H9 (cell line): Measurements from ENCODE around the gene EIF4E3. TPM values are rescaled to one million over a fixed set of nuclear protein-coding genes. Genes with fewer than 3 reads are reported as not detected.

Source experiments
- DNase-seq: peaks from one replicate; pipeline ENCODE4 v3.0.0-alpha.2; 2017
- H2AFZ ChIP-seq: one replicate; pipeline ENCODE4 v1.6.1; 2013; ENCODE audit warnings: mild to moderate bottlenecking, low read length, control low read depth, moderate library complexity
- H2AK5ac ChIP-seq: 2 replicates; pipeline ENCODE4 v1.6.1; 2013; ENCODE audit warnings: low read length, control low read depth, mixed read lengths; ENCODE audit not compliant: insufficient read length
- H2BK120ac ChIP-seq: one replicate; pipeline ENCODE4 v1.6.1; 2013; ENCODE audit warnings: low read depth, mild to moderate bottlenecking, low read length, control low read depth, inconsistent platforms; ENCODE audit not compliant: poor library complexity, severe bottlenecking
- H2BK12ac ChIP-seq: 2 replicates; pipeline ENCODE4 v1.6.1; 2013; ENCODE audit warnings: low read length, control low read depth, mixed read lengths, low read depth; ENCODE audit not compliant: insufficient read length
- H2BK15ac ChIP-seq: 2 replicates; pipeline ENCODE4 v1.6.1; 2013; ENCODE audit warnings: low read depth, low read length, control low read depth
- H2BK20ac ChIP-seq: one replicate; pipeline ENCODE4 v1.6.1; 2013; ENCODE audit warnings: low read depth, mild to moderate bottlenecking, low read length, control low read depth, inconsistent platforms; ENCODE audit not compliant: poor library complexity, severe bottlenecking
- H2BK5ac ChIP-seq: 2 replicates; pipeline ENCODE4 v1.6.1; 2013; ENCODE audit warnings: low read length, control low read depth, mixed read lengths; ENCODE audit not compliant: insufficient read length
- H3K14ac ChIP-seq: 2 replicates; pipeline ENCODE4 v1.6.1; 2013; ENCODE audit warnings: low read length, control low read depth; ENCODE audit not compliant: insufficient read depth
- H3K18ac ChIP-seq: 2 replicates; pipeline ENCODE4 v1.6.1; 2013; ENCODE audit warnings: low read depth, mild to moderate bottlenecking, mixed read lengths, low read length, control low read depth; ENCODE audit not compliant: insufficient read length
- H3K23ac ChIP-seq: 2 replicates; pipeline ENCODE4 v1.6.1; 2013; ENCODE audit warnings: low read length, control low read depth, mixed read lengths, low read depth; ENCODE audit not compliant: insufficient read length
- H3K23me2 ChIP-seq: 2 replicates; pipeline ENCODE4 v1.6.1; 2013; ENCODE audit warnings: low read depth, mild to moderate bottlenecking, mixed read lengths, low read length, control low read depth; ENCODE audit not compliant: insufficient read length, poor library complexity, severe bottlenecking
- H3K27ac ChIP-seq: 2 replicates; pipeline ENCODE4 v1.5.1; 2013; ENCODE audit warnings: low read length, control low read depth, mixed read lengths, low read depth; ENCODE audit not compliant: insufficient read length
- H3K27me3 ChIP-seq: 2 replicates; pipeline ENCODE4 v1.6.1; 2013; ENCODE audit warnings: low read length, control low read depth, inconsistent platforms; ENCODE audit not compliant: insufficient read depth
- H3K4ac ChIP-seq: 2 replicates; pipeline ENCODE4 v1.6.1; 2013; ENCODE audit warnings: low read depth, mild to moderate bottlenecking, control low read depth, inconsistent platforms, low read length, moderate library complexity
- H3K4me1 ChIP-seq: 2 replicates; pipeline ENCODE4 v1.6.1; 2013; ENCODE audit warnings: low read length, control low read depth, inconsistent platforms; ENCODE audit not compliant: insufficient read depth
- H3K4me2 ChIP-seq: 2 replicates; pipeline ENCODE4 v1.6.1; 2013; ENCODE audit warnings: low read length, control low read depth, mixed read lengths; ENCODE audit not compliant: insufficient read length, insufficient read depth
- H3K56ac ChIP-seq: 2 replicates; pipeline ENCODE4 v1.6.1; 2013; ENCODE audit warnings: low read depth, mild to moderate bottlenecking, mixed read lengths, low read length, control low read depth; ENCODE audit not compliant: insufficient read length
- H3K79me1 ChIP-seq: 2 replicates; pipeline ENCODE4 v1.6.1; 2013; ENCODE audit warnings: low read depth, mild to moderate bottlenecking, moderate library complexity, low read length, control low read depth, inconsistent platforms; ENCODE audit not compliant: insufficient read depth, poor library complexity, severe bottlenecking
- H3K79me2 ChIP-seq: 2 replicates; pipeline ENCODE4 v1.6.1; 2013; ENCODE audit warnings: low read length, control low read depth, inconsistent platforms; ENCODE audit not compliant: insufficient read depth
- H3K9ac ChIP-seq: 2 replicates; pipeline ENCODE4 v1.6.1; 2013; ENCODE audit warnings: low read length, control low read depth, mixed read lengths; ENCODE audit not compliant: insufficient read length; ENCODE audit errors: extremely low read depth
- H3K9me3 ChIP-seq: one replicate; pipeline ENCODE4 v1.6.1; 2013; ENCODE audit warnings: low read depth, low read length, inconsistent platforms; ENCODE audit not compliant: control insufficient read depth
- H3T11ph ChIP-seq: one replicate; pipeline ENCODE4 v1.6.1; 2013; ENCODE audit warnings: mild to moderate bottlenecking, low read length, control low read depth, inconsistent platforms
- H4K20me1 ChIP-seq: one replicate; pipeline ENCODE4 v1.6.1; 2013; ENCODE audit not compliant: control insufficient read depth, insufficient read length, insufficient read depth
- H4K5ac ChIP-seq: 2 replicates; pipeline ENCODE4 v1.6.1; 2013; ENCODE audit warnings: low read depth, mild to moderate bottlenecking, mixed read lengths, low read length, control low read depth; ENCODE audit not compliant: insufficient read length
- H4K8ac ChIP-seq: replicated peaks from 2 replicates; pipeline ENCODE4 v1.6.1; 2013; ENCODE audit warnings: low read length, control low read depth, mixed read lengths, low read depth; ENCODE audit not compliant: insufficient read length
- H4K91ac ChIP-seq: 2 replicates; pipeline ENCODE4 v1.6.1; 2013; ENCODE audit warnings: low read depth, mild to moderate bottlenecking, moderate library complexity, mixed read lengths, low read length, control low read depth; ENCODE audit not compliant: insufficient read length
- H3K27ac Mint-ChIP-seq, 3 experiments: 2 replicates in 2 of 3; 3 replicates in 1 of 3; pipeline ENCODE4 v1.8.0; 2020 to 2021; ENCODE audit warnings: mixed read lengths in 3 of 3, mild to moderate bottlenecking in 1 of 3, moderate library complexity in 1 of 3
- H3K27me3 Mint-ChIP-seq: 2 replicates; pipeline ENCODE4 v1.8.0; 2021; ENCODE audit warnings: low read depth, mild to moderate bottlenecking, moderate library complexity, mixed read lengths
- H3K36me3 Mint-ChIP-seq, 3 experiments: 2 replicates in 2 of 3; 3 replicates in 1 of 3; pipeline ENCODE4 v1.8.0; 2020 to 2021; ENCODE audit warnings: low read depth in 3 of 3, mixed read lengths in 3 of 3; ENCODE audit not compliant: insufficient read depth in 1 of 3
- H3K4me1 Mint-ChIP-seq, 2 experiments: 2 replicates each; pipeline ENCODE4 v1.8.0; 2020; ENCODE audit warnings: mixed read lengths in 2 of 2
- H3K4me3 Mint-ChIP-seq, 2 experiments: 2 replicates in 1 of 2; 3 replicates in 1 of 2; pipeline ENCODE4 v1.8.0; 2020 to 2021; ENCODE audit warnings: mild to moderate bottlenecking in 2 of 2, mixed read lengths in 2 of 2, moderate library complexity in 1 of 2
- H3K9me3 Mint-ChIP-seq, 2 experiments: 2 replicates in 1 of 2; 3 replicates in 1 of 2; pipeline ENCODE4 v1.8.0; 2020; ENCODE audit warnings: mild to moderate bottlenecking in 2 of 2, mixed read lengths in 2 of 2, moderate library complexity in 1 of 2
- CTCF ChIP-seq: fragments of 200-600 bp; sonication (generic); conservative IDR thresholded peaks from 3 replicates; pipeline ENCODE4 v1.8.0; 2021; ENCODE audit warnings: antibody characterized with exemption, mild to moderate bottlenecking
- WGBS: extraction: QIAGEN DNeasy Blood & Tissue Kit; methylation state at CpG from one replicate; pipeline ENCODE4 v1.1.7; 2013; ENCODE audit warnings: missing lambda C conversion rate, low lambda C conversion rate, mixed read lengths; ENCODE audit not compliant: insufficient read length; ENCODE audit errors: extremely low coverage; 5-methylcytosine and 5-hydroxymethylcytosine counted together
- total RNA-seq: library from RNA; stranded (reverse); gene quantifications from 2 replicates; pipeline ENCODE4 v1.2.1, GENCODE V29; 2021

EIF4E3 gene
- total RNA-seq, 1 experiment from 2014 or later: 12.9 TPM

GRCh38 chr3:71685686-71686085 lies 39.5 kb downstream of the EIF4E3 start:
- Histone ChIP-seq H3K79me2 (no peaks in the 10 kb centered on the region), H3K4me2 (no peak overlapping the region), H2BK120ac (no peak overlapping the region), H4K20me1 (no peaks in the 10 kb centered on the region), H3K4me1 (peaks cover 4% of the 10 kb centered on the region; the same call in 1 of the 2 replicates), H3K56ac (no peak overlapping the region), H2AFZ (no peak overlapping the region), H2BK5ac (no peak overlapping the region), H3K27ac (no peak overlapping the region), H4K5ac (no peak overlapping the region), H3K27me3 (no peaks in the 10 kb centered on the region), H2BK20ac (no peak overlapping the region), H2BK15ac (no peak overlapping the region), H2AK5ac (no peak overlapping the region), H3K4ac (no peak overlapping the region), H3K9me3 (no peaks in the 10 kb centered on the region), H4K91ac (no peak overlapping the region), H3T11ph (no peak overlapping the region), H3K14ac (no peak overlapping the region), H3K18ac (no peak overlapping the region), H3K9ac (no peak overlapping the region), H3K23ac (no peak overlapping the region), H4K8ac (no peak overlapping the region), H2BK12ac (no peak overlapping the region), H3K23me2 (no peaks in the 10 kb centered on the region), H3K79me1 (no peaks in the 10 kb centered on the region)
- H3K36me3 Mint-ChIP-seq: peaks cover 3 to 7% (median 7%) of the 10 kb centered on the region in 3 experiments
- no peak overlapping the region for H3K4me3 Mint-ChIP-seq
- TF ChIP-seq CTCF: no peak
- peaks cover 48 to 51% of the 10 kb centered on the region in 2 experiments for H3K4me1 Mint-ChIP-seq
- H3K27ac Mint-ChIP-seq: no peak overlapping the region
- no CpG with 5 or more reads among the region's 7 CpGs for WGBS
- H3K27me3 Mint-ChIP-seq: no peaks in the 10 kb centered on the region
- DNase-seq: no peak
- peaks cover 0 to 3% of the 10 kb centered on the region in 2 experiments; a peak in 2 of 5 replicates for H3K9me3 Mint-ChIP-seq
